Activated CD8-positive, alpha-beta memory T cell treated with anti-CD3 and anti-CD28 coated beads, Interleukin-2, amount 50 U/mL, for 4 hours (primary cell): ENCODE data around the gene IFNA13.
A peak's percentile ranks its signal among the peaks of the same experiment; 100 is the strongest.

ENCODE experiments used
- DNase-seq: peaks from one replicate; pipeline ENCODE4 v3.0.0-alpha.2; 2020

The IFNA13 gene

DNA sequence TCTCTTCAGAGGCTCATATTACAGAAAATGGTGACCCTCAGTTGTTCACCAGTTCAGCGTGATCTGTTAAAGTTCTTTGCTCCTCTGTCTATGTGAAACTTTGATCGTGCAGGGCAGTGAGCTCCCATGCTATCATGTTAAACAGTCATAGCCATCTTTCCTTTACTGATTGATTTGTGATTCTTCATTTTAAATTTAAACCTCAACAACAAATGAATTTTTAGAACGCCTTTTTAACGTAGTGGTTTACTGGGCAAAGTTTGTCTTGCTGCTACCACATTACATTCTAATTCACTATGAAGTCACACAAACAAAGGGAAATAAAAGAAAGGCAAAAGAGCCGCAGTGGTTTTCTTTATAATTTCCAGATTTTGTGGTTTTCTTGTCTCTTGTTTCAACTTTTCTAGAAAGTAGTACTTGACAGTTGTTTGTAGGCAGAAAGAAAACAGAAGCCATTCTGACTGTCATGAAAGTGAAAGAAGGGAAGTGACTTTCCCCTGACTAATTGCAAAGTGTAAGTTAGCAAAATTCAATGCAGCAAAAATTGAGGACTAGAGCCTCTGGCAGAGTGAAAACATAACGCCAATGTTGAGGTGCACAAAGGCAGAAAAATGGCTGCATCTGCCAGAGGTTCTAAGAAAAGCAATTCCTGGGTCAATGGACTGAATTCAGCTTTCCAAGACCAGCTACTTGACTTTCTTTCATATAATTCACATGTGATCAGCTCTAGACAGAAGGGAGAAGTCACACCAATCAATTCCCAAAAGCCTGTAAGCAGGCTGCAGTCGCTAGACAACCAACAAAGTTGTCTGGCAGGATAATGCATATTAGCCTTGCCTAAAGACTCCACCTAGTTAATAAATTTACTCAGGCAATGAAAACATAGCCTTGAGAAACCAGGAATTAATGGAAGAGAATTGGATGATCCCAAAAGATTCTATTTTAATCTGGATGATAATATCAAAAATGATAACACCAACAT lies 10.1 kb downstream of the IFNA13 start:
- no peak for DNase-seq

DNA sequence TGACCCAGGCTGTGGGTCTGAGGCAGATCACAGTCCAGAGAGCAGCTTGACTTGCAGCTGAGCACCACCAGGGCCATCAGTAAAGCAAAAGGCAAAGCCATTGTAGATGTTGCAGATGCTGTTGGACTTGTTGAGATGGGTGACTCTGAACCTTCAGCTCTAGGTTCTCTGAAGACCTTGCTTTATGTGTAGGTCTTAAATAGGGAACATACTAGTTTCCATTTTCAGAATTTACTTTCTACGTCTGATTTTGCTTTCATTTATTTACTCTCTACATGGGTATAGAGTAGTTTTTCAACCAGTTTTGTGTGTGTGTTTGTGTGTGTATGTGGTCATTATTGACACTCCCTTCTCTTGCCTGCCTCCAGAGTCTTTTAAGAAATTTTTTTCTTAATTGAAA lies 17.1 kb downstream of the IFNA13 start, which contains the start of gene IFNA6:
Gene IFNA6 (minus strand): TSS at position 101 of the 400 bp plus-strand sequence. CDS start 0 bp downstream, at position 101.
- DNase-seq: no peak

DNA sequence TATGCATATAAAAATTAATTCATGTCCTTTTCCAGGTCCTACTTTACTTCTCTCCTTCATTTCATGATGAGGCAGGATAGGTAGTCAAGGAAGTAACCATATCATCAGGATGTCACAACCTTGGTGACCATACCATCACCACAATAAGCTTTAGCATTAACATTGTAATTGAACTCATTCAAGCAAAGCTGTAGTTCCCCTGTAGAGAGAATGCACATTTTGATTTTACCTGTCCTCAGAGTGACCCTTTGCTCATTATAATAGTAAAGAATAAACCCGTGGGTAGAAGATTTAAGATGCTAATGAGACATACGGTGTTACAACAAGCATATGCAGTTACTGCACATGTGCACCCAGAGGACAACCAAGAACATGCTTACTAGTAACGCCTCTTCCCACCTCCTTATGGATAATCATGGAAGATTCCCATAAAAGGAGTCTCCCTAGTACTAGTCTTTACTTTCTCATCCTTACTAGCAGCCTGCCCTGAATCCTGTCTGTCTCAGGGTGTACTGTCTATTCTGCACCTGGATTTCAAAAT lies 19.4 kb downstream of the IFNA13 start:
- DNase-seq: no peak

DNA sequence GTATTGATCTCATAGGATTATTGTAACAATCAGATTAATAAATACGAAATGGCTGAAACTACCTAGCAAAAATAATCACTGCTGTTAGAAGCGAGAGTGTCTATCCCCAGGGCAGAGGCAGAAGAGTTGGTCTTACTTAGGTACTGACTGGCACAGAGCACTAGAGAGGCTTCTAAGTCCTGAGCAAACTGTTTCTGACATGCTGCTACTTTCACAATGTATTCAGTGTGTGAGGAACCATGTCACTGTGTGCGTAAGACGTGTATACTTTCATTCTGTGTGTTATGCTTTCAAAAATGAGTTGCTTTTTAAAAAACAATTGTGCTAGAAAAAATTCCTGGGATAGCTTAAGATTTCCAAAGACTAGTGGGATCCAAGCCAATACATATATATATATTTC lies 27.1 kb downstream of the IFNA13 start:
- DNase-seq: no peak

DNA sequence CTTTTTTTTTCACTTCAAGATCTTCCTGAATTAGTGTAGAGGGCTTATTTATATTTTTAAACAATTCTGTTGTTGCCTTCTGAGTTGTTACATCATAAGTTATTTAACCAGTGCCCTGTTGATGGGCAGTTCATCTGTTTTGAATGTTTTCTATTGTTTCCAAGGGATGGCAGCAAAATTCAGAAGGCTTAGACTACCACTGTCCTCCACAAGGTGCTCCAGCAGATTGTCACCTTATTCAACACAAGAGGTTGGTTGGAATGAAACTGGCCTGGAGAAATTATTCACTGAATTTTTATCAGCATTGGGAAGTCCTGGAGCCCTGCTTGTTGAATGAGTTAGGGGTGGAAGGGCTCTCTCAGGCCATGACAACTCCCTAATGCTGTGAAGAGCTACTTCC lies 31.4 kb downstream of the IFNA13 start:
- DNase-seq: no peak

DNA sequence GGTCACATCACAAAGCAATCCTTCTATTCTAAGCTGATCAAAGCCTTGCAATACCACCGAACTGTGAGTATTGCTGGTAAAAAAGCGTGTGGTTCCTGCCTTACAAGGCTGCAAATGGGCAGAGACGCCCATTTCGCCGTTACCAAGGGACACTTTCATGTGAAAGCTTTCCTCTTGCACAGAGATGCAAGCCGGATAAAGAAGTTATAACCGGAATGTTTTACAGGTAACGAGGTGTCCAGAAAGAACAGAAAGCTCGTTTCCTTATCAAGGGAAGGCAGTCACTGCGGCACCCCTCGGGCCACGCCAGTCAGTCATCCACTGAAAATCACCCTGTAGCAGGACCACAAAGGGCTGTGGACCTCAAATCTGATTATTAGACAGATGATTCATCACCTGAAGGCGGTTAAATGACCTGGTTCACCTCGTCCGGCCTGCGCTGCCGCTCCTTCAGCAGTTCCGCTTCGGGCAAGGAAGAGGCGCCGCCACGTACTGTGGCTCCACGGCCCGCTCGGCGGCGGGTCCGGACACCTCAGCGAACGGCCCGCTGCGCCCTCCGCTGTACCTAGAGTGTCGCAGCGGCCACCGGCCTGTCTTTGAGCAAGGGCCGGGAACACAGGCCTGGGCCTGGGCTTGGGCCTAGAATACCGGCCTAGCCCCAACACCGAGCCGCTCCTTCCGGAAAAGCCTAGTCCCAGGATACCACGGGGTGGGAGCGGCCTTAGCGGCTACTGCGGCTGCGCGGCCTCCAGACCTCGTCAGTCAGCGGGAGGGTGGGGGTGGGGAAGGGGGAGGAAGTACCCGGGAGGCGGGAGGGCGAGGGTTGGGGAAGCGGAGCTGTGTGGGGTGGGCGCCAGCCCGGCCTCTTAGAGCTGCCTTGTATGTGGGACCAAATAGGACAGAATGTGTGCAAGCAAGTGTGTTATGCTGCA lies 32.9 kb downstream of the IFNA13 start, which contains the start of gene KLHL9:
Gene KLHL9 (minus strand): TSS at position 704 of the 932 bp plus-strand sequence. CDS start 545 bp downstream, at position 159.
- peak; percentile 82 for DNase-seq

DNA sequence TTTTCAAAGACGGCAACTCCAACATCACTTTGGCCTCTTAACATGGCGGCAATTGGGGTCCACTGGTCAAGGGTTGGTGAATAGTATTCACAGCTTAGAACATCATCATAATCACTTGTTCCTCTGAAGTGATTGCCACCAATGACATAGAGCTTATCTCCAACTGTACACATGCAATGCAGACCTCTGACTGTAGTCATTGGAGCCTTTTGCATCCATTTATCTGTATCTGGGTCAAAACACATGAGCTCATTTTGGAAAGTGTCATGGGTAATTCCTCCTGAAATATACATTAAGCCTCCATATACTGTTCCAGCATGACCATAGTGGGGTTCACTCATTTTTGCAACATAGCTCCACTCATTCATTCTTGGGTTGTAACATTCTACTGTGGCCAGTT lies 34.6 kb downstream of the IFNA13 start:
- DNase-seq: no peak

DNA sequence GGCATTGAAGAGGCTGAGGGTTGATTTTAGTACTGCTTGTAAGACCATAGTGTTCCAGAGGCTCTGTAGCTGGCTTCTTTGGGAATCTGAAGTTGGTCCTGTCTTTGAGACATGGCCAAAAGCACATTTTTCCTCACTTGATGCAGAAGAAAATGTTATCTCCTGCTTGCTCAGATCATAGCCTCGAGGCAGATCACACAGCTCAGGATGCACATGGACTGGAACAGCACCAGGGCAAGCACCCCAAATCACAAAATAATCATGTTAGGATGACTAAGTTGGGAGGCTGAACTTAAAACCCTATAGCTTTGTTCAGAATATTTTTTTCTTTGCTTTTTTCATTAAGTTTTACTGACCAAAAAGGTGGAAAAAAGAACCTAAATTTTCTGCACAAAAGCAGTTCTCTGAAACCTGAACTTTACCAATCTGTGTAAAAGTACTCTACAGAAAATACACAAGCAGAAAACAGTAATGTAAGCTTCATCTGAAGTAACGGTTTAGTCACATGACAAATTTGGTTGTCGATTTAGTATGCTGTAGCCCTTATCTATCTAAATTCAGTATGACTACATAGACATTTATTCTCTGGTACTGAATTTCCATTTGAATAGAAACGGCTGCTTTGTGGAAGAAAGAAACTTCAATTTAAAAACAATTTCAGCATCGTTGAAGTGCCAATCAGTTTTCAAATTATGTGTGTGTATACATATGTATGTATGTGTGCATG lies 36.0 kb downstream of the IFNA13 start:
- no peak for DNase-seq

DNA sequence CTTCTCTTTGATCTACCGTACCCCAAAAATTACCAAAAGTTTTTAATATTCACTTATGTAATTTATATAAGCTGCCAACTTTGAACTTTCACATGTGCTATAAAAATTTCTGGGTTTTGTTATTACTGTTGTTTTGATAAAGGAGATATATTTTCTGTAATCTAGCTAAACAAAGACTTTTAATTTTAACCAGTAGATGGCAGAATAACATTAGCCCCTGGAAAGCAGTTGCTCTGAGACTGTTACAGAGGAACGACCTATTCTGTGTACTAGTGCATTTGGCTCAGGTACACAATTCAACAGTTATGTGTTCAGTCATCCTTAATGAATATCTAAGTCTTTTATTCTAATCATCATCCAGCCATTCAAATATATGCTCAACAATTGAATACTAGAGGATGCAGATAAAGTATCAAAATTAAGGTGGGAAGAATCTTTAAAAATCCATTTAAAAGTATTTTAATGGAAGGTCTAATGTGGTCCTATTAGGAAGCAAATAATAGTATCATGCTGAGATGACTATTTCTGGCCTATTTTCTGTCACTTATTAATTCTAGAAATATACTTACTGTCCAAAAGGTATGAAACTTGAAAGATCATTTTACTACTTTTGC lies 41.2 kb downstream of the IFNA13 start:
- DNase-seq: no peak

DNA sequence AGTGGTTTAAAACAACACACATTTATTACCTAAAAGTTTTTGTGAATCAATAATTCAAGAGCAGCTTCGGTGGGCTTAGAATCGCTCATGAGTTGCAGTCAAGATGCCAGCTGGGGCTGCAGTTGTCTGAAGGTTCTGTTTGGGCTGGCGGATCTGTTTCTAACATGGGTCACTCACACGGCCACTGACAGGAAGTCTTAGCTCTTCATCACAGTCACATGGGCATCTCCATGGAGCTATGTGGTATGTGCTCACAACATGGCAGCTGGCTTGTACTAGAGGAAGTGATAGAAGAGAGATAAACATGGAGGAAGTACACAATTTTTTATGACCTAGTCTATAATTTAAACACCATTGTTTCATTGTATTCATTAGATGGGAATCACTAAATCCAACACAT lies 43.8 kb downstream of the IFNA13 start:
- DNase-seq: no peak

DNA sequence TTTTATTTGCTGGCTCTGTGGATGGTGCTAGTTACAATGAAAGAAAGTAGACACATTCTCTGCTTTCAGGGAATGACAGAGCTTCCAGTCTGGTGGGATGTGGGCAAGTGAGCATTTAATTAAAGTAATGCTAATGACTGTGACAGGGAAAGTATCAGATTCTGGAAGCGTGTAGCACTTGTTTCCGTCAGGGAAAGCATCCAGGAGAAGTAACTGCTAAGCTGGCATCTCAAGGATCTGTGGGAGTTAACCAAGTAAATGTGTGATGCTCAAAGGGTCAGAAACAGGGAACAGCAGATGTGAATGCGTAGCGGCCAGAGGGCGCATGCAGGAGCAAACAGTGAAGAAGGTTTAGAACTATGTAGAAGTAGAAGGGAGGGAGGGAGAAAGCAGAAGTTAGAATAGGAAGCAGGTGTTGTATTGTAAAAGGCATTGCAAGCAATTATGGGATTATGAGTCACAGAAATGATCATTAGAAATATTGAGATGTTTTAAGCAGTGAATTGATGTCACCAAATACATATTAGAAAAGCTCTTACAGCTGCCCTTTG lies 44.9 kb downstream of the IFNA13 start:
- no peak for DNase-seq

DNA sequence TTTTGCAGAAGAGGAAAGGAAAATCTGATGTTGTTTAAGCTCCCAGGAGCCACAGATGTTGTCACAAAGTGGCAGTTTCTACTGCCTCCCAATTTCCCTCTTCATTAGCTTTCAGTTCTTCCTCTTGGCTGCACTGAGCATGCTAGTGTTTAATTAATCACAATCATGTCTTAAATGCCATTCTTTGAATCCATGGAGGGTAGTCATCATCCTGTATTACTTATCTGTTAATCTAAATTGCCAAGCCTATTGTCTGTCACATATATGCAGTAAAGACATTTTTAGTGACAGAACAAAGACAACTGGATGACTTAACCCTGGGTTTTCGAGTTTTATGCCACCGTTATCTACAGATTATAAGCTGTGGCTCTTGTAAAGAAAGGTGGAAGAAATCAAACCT lies 47.4 kb downstream of the IFNA13 start:
- DNase-seq: no peak

DNA sequence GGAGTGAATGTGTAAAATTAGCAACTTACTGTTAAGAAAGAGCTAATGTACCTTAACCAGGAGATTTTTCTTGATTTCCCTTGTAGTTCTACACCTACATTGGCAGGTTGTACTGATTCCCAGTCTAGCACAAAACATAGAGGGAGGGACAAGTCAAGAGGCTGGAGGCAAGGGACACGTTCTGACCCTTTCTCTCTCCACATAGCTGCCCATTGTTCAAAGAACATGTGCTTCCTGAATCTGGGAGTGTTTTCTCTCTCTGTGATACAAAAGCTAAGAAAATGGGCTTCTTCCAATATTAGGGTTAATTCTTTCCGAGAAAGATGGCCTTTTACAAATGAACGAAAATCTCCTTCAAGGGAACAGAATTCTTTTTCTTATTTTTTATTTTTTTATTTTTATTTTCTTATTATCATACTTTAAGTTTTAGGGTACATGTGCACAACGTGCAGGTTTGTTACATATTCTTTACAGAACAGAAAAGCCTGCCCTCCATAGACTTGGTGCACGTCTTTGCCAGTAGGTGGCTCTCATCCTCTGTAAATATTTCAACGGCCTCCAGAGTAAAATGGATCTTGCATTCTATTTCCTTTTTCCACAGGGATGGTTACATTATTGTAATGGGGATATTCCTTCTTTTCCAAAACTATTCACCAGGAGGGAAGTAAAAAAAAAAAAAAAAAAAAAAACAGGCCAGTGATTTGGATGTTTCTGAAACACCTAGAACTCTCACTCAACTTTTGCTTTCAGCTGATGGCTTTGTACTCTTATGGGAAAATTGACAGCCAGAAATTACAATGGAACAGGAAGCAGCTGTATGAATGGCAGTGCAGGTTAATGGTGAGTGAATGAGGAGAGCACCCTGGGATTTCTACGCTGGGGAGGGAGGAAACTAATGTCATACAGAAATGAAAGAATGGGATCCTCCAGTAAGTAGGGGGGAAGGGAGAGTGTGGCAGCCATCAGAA lies 49.6 kb downstream of the IFNA13 start:
- DNase-seq: peak; percentile 21
